ENCODE measurements around the gene EPHA7.

DNA sequence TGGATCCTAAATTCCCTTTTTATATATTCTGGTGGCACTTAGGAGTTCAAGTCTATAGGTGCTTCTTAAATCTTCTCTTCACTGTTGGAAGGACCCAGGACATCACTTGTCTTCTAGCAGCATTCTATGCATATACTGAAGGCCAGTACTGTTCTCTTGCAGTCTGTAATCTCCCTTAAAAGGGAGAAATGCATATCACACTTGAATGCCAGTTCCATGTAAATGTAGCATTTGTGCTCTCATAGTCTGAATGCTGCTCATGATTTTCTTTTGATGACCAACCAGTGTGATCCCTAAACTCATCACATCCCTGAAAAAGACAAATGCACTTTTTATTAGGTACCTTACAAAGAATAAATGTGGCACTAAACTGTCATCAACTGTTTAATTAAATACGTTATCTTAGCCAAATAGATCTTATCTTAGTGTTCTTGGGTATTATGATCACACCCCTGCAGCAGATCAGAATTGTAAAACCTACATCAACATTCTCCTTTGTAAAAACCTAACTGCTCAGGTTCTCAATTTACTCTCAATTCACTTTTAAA lies 176.1 kb downstream of the EPHA7 start:
- TF ChIP-seq, protein P1, sequence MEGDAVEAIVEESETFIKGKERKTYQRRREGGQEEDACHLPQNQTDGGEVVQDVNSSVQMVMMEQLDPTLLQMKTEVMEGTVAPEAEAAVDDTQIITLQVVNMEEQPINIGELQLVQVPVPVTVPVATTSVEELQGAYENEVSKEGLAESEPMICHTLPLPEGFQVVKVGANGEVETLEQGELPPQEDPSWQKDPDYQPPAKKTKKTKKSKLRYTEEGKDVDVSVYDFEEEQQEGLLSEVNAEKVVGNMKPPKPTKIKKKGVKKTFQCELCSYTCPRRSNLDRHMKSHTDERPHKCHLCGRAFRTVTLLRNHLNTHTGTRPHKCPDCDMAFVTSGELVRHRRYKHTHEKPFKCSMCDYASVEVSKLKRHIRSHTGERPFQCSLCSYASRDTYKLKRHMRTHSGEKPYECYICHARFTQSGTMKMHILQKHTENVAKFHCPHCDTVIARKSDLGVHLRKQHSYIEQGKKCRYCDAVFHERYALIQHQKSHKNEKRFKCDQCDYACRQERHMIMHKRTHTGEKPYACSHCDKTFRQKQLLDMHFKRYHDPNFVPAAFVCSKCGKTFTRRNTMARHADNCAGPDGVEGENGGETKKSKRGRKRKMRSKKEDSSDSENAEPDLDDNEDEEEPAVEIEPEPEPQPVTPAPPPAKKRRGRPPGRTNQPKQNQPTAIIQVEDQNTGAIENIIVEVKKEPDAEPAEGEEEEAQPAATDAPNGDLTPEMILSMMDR (IDR thresholded peaks at IDR 0.05) = no peak
- TF ChIP-seq POLR2A (IDR thresholded peaks at IDR 0.05; ENCODE audit: low read depth) = no peak
